Trophoblast cell (in vitro differentiated cells and primary cell): ENCODE data around the gene CCRL2.

ENCODE experiments used
- DNase-seq, 2 donors: peaks; one replicate each; pipeline ENCODE4 v3.0.0-alpha.2; 2016
- H2AFZ ChIP-seq: 2 replicates; pipeline ENCODE4 v1.6.1; 2013; ENCODE audit warnings: low read length, moderate library complexity, mild to moderate bottlenecking; ENCODE audit not compliant: insufficient read depth, poor library complexity
- H2AK5ac ChIP-seq: 2 replicates; pipeline ENCODE4 v1.6.1; 2013; ENCODE audit warnings: mild to moderate bottlenecking, low read length
- H2BK120ac ChIP-seq: 2 replicates; pipeline ENCODE4 v1.6.1; 2013; ENCODE audit warnings: low read length, mild to moderate bottlenecking, moderate library complexity; ENCODE audit not compliant: insufficient read depth, poor library complexity
- H2BK12ac ChIP-seq: 2 replicates; pipeline ENCODE4 v1.6.1; 2013; ENCODE audit warnings: mild to moderate bottlenecking, low read length, moderate library complexity
- H2BK5ac ChIP-seq: 2 replicates; pipeline ENCODE4 v1.6.1; 2013; ENCODE audit warnings: low read length, low read depth, moderate library complexity, mild to moderate bottlenecking; ENCODE audit not compliant: poor library complexity
- H3K14ac ChIP-seq: 2 replicates; pipeline ENCODE4 v1.6.1; 2013; ENCODE audit warnings: mild to moderate bottlenecking, low read length
- H3K18ac ChIP-seq: 2 replicates; pipeline ENCODE4 v1.6.1; 2013; ENCODE audit warnings: mild to moderate bottlenecking, low read length
- H3K23ac ChIP-seq: 2 replicates; pipeline ENCODE4 v1.6.1; 2013; ENCODE audit warnings: low read length
- H3K27ac ChIP-seq: 2 replicates; pipeline ENCODE4 v1.5.1; 2013; ENCODE audit warnings: low read depth, mild to moderate bottlenecking, inconsistent platforms, low read length, moderate library complexity
- H3K27me3 ChIP-seq: 2 replicates; pipeline ENCODE4 v1.6.1; 2013; ENCODE audit warnings: inconsistent platforms, mild to moderate bottlenecking, low read length, moderate library complexity; ENCODE audit not compliant: insufficient read depth
- H3K36me3 ChIP-seq, 2 experiments: 1 replicate in 1 of 2; 2 replicates in 1 of 2; pipeline ENCODE4 v1.6.1; 2013; ENCODE audit warnings: low read length in 2 of 2, mild to moderate bottlenecking in 2 of 2, moderate library complexity in 1 of 2; ENCODE audit not compliant: insufficient read depth in 2 of 2, control insufficient read depth in 1 of 2
- H3K4ac ChIP-seq: 2 replicates; pipeline ENCODE4 v1.6.1; 2013; ENCODE audit warnings: low read depth, mild to moderate bottlenecking, low read length, moderate library complexity
- H3K4me1 ChIP-seq, 2 experiments: 1 replicate in 1 of 2; 2 replicates in 1 of 2; pipeline ENCODE4 v1.6.1; 2013; ENCODE audit warnings: low read length in 2 of 2, mild to moderate bottlenecking in 2 of 2, moderate library complexity in 1 of 2; ENCODE audit not compliant: insufficient read depth in 2 of 2, control insufficient read depth in 1 of 2
- H3K4me2 ChIP-seq: 2 replicates; pipeline ENCODE4 v1.6.1; 2013; ENCODE audit warnings: inconsistent platforms, mild to moderate bottlenecking, low read length, moderate library complexity
- H3K4me3 ChIP-seq: 2 replicates; pipeline ENCODE4 v1.5.1; 2013; ENCODE audit warnings: mild to moderate bottlenecking, low read depth, low read length, inconsistent platforms
- H3K79me1 ChIP-seq: one replicate; pipeline ENCODE4 v1.6.1; 2013; ENCODE audit warnings: low read length
- H3K79me2 ChIP-seq: 2 replicates; pipeline ENCODE4 v1.6.1; 2013; ENCODE audit warnings: low read length, mild to moderate bottlenecking; ENCODE audit not compliant: control insufficient read depth, insufficient read depth, poor library complexity
- H3K9ac ChIP-seq: 2 replicates; pipeline ENCODE4 v1.6.1; 2013; ENCODE audit warnings: mild to moderate bottlenecking, low read length
- H3K9me3 ChIP-seq: 2 replicates; pipeline ENCODE4 v1.6.1; 2013; ENCODE audit warnings: low read depth, mild to moderate bottlenecking, control low read depth, inconsistent platforms, low read length; ENCODE audit not compliant: insufficient read depth
- H4K12ac ChIP-seq: 2 replicates; pipeline ENCODE4 v1.6.1; 2013; ENCODE audit warnings: low read depth, mild to moderate bottlenecking, low read length, moderate library complexity
- H4K8ac ChIP-seq: 2 replicates; pipeline ENCODE4 v1.6.1; 2013; ENCODE audit warnings: low read depth, mild to moderate bottlenecking, low read length, moderate library complexity
- H4K91ac ChIP-seq: one replicate; pipeline ENCODE4 v1.6.1; 2013; ENCODE audit warnings: low read depth, mild to moderate bottlenecking, low read length, moderate library complexity
- WGBS: extraction: QIAGEN DNeasy Blood & Tissue Kit; methylation state at CpG from one replicate; pipeline ENCODE4 v1.1.7; 2013; ENCODE audit warnings: missing lambda C conversion rate; ENCODE audit not compliant: insufficient read length, insufficient coverage; ENCODE audit errors: extremely low coverage; 5-methylcytosine and 5-hydroxymethylcytosine counted together

The CCRL2 gene

GRCh38 chr3:46395210-46395661, 11.8 kb upstream of the CCRL2 start:
- peak overlapping the region; percentile 26 for H4K91ac ChIP-seq
- H2BK5ac ChIP-seq, result no peak overlapping the region
- no peak overlapping the region for H3K4me2 ChIP-seq
- peaks cover 10% of the 10 kb centered on the region for H3K79me1 ChIP-seq
- no peak overlapping the region for H2BK120ac ChIP-seq
- peaks cover 22 to 25% of the 10 kb centered on the region in 2 experiments for H3K4me1 ChIP-seq
- H3K4me3 ChIP-seq, result no peak overlapping the region
- no peaks in the 10 kb centered on the region for H3K27me3 ChIP-seq
- no CpG with 5 or more reads among the region's 6 CpGs for WGBS
- no peaks in the 10 kb centered on the region for H3K9me3 ChIP-seq
- peak overlapping the region; percentile 2 for H3K14ac ChIP-seq
- peak; percentile 85 to 93 for DNase-seq
- no peak overlapping the region for H2AFZ ChIP-seq
- H2AK5ac ChIP-seq, result no peak overlapping the region
- H3K27ac ChIP-seq, result no peak overlapping the region
- H3K79me2 ChIP-seq, result no peaks in the 10 kb centered on the region
- no peak overlapping the region for H3K23ac ChIP-seq
- H3K4ac ChIP-seq, result no peak overlapping the region
- H3K36me3 ChIP-seq, result no peaks in the 10 kb centered on the region
- H2BK12ac ChIP-seq, result no peak overlapping the region
- H3K18ac ChIP-seq, result peak overlapping the region; percentile 5
- no peak overlapping the region for H4K12ac ChIP-seq
- no peak overlapping the region for H4K8ac ChIP-seq
- no peak overlapping the region for H3K9ac ChIP-seq

GRCh38 chr3:46395766-46396530, 11.1 kb upstream of the CCRL2 start:
- H3K4me2 ChIP-seq, result no peak overlapping the region
- no peak overlapping the region for H4K8ac ChIP-seq
- no peaks in the 10 kb centered on the region for H3K79me2 ChIP-seq
- H3K27me3 ChIP-seq, result no peaks in the 10 kb centered on the region
- H3K36me3 ChIP-seq, result no peaks in the 10 kb centered on the region
- H3K9ac ChIP-seq, result no peak overlapping the region
- H3K9me3 ChIP-seq, result no peaks in the 10 kb centered on the region
- H3K18ac ChIP-seq, result no peak overlapping the region
- no peak overlapping the region for H3K14ac ChIP-seq
- H2AFZ ChIP-seq, result no peak overlapping the region
- peak overlapping the region; percentile 33 for H2BK12ac ChIP-seq
- no peak overlapping the region for H2BK120ac ChIP-seq
- peaks cover 10% of the 10 kb centered on the region for H3K79me1 ChIP-seq
- no peak overlapping the region for H2BK5ac ChIP-seq
- H2AK5ac ChIP-seq, result no peak overlapping the region
- peak overlapping the region; percentile 15 for H4K91ac ChIP-seq
- H3K4me1 ChIP-seq, result peaks cover 22 to 25% of the 10 kb centered on the region in 2 experiments
- H3K23ac ChIP-seq, result no peak overlapping the region
- peak in 1 of 2 donors; percentile 33 for DNase-seq
- H3K27ac ChIP-seq, result no peak overlapping the region
- WGBS, result no CpG with 5 or more reads among the region's 6 CpGs
- H3K4me3 ChIP-seq, result no peak overlapping the region
- no peak overlapping the region for H4K12ac ChIP-seq
- no peak overlapping the region for H3K4ac ChIP-seq

GRCh38 chr3:46397111-46397510, 9.9 kb upstream of the CCRL2 start:
- no peak overlapping the region for H3K23ac ChIP-seq

GRCh38 chr3:46398186-46398955, 8.7 kb upstream of the CCRL2 start:
- Histone ChIP-seq H4K12ac (no peak overlapping the region), H2BK12ac (no peak overlapping the region), H3K18ac (no peak overlapping the region), H3K36me3 (no peaks in the 10 kb centered on the region), H3K4me3 (no peak overlapping the region), H2BK120ac (no peak overlapping the region), H3K4me2 (no peak overlapping the region), H3K79me1 (peaks cover 8% of the 10 kb centered on the region), H3K27ac (no peak overlapping the region), H3K23ac (no peak overlapping the region), H4K8ac (no peak overlapping the region), H2BK5ac (no peak overlapping the region), H3K27me3 (no peaks in the 10 kb centered on the region), H3K4me1 (peaks cover 19 to 22% of the 10 kb centered on the region in 2 experiments), H3K9me3 (no peaks in the 10 kb centered on the region), H3K79me2 (no peaks in the 10 kb centered on the region), H3K14ac (no peak overlapping the region), H2AK5ac (no peak overlapping the region), H3K4ac (no peak overlapping the region), H3K9ac (no peak overlapping the region), H2AFZ (no peak overlapping the region), H4K91ac (no peak overlapping the region)
- no CpG with 5 or more reads among the region's 6 CpGs for WGBS
- DNase-seq, result no peak

More at GRCh38 chr3:46397111-46397510, 9.9 kb upstream of the CCRL2 start:
- Histone ChIP-seq H4K8ac (no peak overlapping the region), H3K79me1 (peaks cover 10% of the 10 kb centered on the region), H2BK120ac (no peak overlapping the region), H2AFZ (no peak overlapping the region), H4K12ac (no peak overlapping the region), H3K27me3 (no peaks in the 10 kb centered on the region), H3K9ac (no peak overlapping the region), H3K79me2 (no peaks in the 10 kb centered on the region), H3K4me1 (peaks cover 21 to 22% of the 10 kb centered on the region in 2 experiments), H3K14ac (no peak overlapping the region), H4K91ac (no peak overlapping the region), H3K4me3 (no peak overlapping the region), H2AK5ac (no peak overlapping the region), H3K36me3 (no peaks in the 10 kb centered on the region), H2BK5ac (no peak overlapping the region), H3K4me2 (no peak overlapping the region), H3K18ac (no peak overlapping the region), H3K27ac (no peak overlapping the region), H2BK12ac (no peak overlapping the region), H3K4ac (no peak overlapping the region), H3K9me3 (no peaks in the 10 kb centered on the region)
- WGBS, result no CpG with 5 or more reads among the region's 7 CpGs
- DNase-seq, result no peak
